OCI-LY7 (cell line): ENCODE measurements around the gene LIMS4.
"Not testable (repeated sequence)": the region's sequence is repeated elsewhere in the genome, so short reads cannot be mapped to it uniquely, and the experiment has no call there.

ENCODE experiments used
- EZH2phosphoT487 ChIP-seq: fragments of 200-600 bp; sonication (generic); IDR thresholded peaks from 2 replicates; pipeline ENCODE4 v1.6.1; 2018; ENCODE audit warnings: low read depth, borderline replicate concordance, mild to moderate bottlenecking, mixed run types, antibody characterized with exemption, low read length, moderate library complexity, mixed read lengths
- TF ChIP-seq, protein P1 (sequence below): fragments of 200-600 bp; sonication (generic); conservative IDR thresholded peaks from 2 replicates; pipeline ENCODE4 v1.5.1; 2014; ENCODE audit warnings: mild to moderate bottlenecking, antibody characterized with exemption, low read length, moderate library complexity, mixed read lengths

DNA sequence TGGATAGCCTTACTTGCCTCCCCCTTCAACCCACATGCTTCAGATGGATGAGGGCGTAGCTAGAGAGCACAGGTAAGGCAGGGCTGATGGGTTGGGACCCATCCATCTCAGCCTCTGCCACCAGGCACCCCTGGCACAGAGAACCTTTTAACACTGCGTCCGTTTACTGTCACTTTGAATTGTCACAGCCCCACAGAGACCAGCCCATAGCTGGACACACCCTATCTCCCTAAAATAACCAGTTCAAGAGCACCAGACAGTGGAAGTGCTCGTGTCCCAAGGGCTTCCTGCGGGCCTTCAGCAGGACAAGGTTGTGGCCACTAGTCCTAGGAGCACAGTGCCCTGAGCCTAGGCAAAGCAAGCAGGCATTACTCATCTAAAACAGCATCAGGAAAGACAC lies 76.6 kb downstream of the LIMS4 start:
- TF ChIP-seq, protein P1, sequence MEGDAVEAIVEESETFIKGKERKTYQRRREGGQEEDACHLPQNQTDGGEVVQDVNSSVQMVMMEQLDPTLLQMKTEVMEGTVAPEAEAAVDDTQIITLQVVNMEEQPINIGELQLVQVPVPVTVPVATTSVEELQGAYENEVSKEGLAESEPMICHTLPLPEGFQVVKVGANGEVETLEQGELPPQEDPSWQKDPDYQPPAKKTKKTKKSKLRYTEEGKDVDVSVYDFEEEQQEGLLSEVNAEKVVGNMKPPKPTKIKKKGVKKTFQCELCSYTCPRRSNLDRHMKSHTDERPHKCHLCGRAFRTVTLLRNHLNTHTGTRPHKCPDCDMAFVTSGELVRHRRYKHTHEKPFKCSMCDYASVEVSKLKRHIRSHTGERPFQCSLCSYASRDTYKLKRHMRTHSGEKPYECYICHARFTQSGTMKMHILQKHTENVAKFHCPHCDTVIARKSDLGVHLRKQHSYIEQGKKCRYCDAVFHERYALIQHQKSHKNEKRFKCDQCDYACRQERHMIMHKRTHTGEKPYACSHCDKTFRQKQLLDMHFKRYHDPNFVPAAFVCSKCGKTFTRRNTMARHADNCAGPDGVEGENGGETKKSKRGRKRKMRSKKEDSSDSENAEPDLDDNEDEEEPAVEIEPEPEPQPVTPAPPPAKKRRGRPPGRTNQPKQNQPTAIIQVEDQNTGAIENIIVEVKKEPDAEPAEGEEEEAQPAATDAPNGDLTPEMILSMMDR: not testable (repeated sequence)
- TF ChIP-seq EZH2phosphoT487: not testable (repeated sequence)
